GM18951 (cell line): Measurements from ENCODE around the gene RABAC1.

ENCODE experiments used
- POLR2A ChIP-seq: IDR thresholded peaks from 4 replicates; pipeline ENCODE4 v1.6.1; 2011; ENCODE audit warnings: mild to moderate bottlenecking; ENCODE audit not compliant: insufficient read length, insufficient read depth; ENCODE audit errors: extremely low read depth
- in situ Hi-C: fragments of 300-500 bp; cut with MboI; formaldehyde crosslinking; loops from one replicate; pipeline ENCODE4 v1.12.0; 2022; ENCODE audit warnings: low sequenced_read_pairs, mixed read lengths, inconsistent platforms; ENCODE audit not compliant: unreplicated experiment

Gene RABAC1

DNA sequence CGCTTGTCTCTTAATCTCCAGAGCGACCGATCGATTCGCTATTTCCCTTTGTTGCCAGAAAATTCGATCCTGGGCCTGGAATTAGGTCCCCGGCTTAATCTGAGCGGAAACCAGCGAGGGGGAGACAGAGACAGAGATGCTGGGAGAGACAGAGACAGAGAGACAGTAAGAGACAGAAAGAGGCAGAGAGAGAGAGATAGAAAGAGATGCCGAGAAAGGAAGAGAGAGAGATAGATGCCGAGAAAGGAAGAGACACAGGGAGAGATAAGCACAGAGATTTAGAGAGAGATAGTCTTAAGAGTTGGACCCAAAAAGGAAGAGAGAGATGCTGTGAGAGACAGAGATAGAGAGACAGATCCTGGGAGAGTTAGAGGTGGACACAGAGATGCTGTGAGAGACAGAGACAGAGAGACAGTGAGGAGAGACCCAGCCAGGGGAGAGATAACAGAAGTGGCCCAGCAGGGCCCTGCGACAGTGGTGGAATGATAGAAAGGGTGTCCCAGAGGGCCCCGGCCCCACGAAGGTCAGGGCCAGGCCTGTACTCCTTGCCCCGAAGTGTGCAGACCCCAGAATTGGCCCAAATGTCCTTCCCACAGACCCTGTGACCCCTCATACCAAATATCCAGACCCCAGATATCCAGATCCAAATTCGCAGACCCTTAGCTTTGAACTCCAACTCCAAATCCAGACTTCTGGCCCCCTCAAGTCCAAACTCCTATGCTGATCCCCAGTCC, 32.2 kb downstream of the RABAC1 start:
- TF ChIP-seq POLR2A: no peak
- in situ Hi-C loops: no loop called here

DNA sequence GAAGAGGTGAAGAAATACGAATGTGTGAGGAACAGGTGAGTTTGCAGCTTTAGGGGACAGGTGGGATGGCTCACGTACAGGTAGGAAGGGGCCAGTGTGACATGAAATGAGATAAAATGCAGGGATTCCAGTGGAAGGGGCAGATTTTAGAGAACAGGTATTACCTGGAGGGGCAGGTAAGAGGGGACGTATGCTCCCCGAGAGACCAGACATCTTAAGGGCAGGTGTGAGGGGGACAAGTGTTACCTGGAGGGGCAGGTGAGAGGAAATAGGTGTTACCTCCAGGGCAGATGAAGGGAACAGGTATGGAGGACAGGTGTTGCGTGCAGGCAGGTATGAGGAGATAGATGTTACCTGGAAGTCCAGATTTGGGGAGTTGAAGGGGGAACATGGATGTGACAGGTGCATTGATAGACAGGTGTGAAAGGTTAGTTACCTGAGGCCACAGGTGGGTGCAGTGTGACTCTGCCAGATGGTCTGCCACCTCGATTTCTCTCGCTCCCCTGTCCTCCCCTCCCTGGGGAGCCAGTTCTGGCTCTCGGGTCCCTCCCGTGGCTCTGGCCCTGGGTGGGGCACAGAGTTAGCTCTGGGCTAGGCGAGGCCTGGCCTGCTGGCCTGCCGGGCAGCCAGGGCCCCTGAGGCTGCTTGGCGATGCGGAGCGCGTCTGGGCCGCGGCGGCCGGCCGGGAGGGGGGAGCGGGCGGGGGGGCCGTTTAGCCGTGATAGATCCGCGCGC, 32.9 kb downstream of the RABAC1 start:
- no peak for TF ChIP-seq POLR2A

DNA sequence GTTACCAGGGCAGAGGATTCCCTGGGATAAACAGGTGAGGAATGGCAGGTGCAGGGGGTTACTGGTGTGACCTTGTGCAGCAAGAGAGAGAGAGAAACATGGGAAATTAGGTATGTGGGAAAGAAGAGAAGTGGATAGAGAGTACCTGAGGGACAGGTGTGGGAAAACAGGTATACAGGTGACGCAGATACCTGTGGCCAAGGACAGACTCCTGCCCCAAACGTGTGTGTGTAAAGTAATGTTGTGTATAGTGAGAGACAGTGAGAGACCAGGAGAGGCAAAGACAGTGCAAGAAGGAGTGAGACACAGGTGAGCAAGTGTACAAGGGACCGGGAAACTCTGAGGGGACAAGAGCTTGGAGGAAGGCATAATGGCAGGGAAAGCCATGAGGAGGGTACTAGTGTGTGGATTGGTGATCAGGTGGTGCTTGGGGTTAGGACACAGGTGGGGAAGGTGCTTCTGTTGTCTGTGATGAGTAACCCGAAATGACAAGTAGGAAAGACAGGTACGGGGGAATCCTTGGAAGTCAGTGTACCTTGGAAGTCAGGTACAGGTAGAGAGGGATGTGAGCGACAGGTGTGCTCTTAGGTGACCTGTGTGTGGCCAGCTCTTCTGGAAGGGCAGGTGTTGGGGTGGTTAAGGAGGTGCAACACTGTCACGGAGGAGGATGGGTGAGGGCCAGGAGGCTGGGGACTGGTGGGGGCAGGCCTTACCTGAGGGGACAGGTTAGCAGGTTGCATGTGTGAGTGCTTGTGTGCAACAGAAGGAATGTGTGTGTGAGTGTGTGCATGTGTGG, 33.7 kb downstream of the RABAC1 start:
- TF ChIP-seq POLR2A: no peak
- in situ Hi-C loops: no loop called here

More for the DNA sequence above, 32.9 kb downstream of the RABAC1 start:
- in situ Hi-C loops: no loop called here

DNA sequence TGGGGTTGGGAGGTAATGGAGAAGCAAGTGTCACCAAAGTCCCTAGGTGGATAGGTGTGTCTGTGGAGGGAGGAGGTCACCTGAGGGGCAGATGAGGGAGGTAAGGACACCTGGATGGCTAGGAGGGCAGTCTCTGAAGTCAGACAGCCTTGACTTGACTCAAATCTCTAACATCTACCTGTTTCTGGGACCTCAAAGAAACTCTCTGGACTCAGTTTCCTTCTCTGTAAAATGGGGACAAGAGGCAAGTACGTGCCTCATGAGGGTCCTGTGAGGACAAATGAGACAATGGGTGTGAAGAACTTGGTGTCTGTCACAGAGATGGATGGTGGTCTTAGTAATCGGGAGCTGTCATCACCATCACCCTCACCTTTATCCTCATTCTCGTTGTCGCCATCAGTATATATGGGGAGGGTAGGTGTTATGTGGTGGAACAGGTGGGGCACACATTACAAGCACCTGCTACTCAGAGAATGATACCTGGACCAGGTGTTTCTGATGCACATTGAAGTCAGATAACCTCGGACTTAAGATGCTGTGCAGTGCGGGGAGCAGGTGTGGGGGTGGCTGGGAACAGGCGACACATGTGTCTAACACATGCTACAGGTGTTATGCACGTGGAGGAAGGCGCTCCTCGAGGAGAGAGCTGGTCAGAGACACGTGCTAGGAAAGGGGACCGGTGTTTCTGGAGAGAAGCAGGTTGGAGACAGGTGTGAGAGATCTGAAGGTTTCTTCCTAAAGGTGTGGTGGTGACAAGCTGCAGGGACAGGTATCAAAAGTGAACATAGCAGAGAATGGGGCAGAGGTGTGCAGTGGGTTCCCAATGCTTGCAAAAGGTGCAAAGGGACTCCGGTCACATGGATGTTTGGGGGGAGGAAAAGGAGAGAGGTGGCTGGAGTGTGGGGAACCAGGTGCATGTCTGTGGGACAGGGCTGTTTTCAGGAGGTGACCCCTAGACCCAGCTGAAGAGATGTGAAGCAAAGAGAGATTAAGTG, 34.7 kb downstream of the RABAC1 start:
- in situ Hi-C loops: no loop called here
- no peak for TF ChIP-seq POLR2A

DNA sequence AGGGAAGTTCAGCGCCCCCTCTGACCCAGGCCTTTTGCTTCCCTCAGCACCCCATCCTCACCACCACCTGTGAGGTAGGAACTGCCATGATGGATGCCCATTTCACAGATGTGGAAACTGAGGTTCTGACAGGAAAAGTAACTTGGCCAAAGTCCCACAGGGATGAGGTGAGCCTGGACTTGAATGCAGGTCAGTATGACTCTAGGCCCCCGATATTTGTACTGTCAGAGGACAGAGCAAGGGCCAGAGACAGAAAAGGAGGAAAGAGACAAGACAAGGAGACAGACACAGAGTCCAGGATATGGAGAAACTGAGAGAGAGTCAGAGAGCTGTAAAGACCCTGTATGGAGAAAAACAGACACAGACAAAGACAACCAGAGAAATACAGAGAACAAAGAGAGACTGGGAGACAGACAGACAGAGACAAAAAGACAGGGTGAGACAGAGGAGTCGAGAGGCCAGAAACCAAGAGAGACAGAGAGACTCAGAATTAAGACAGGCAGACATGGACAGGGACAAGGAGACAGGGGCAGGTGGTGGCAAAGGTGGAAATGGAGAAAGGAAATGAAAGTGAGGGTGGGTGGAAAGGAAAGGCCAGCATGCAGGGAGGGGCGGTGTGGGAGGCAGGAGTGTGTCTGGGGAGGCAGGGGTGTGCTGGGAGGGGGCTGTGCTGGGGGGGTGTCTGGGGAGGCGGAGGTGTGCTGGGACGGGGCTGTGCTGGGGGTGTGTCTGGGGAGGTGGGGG, 35.9 kb downstream of the RABAC1 start:
- in situ Hi-C loops: no loop called here
- no peak for TF ChIP-seq POLR2A

DNA sequence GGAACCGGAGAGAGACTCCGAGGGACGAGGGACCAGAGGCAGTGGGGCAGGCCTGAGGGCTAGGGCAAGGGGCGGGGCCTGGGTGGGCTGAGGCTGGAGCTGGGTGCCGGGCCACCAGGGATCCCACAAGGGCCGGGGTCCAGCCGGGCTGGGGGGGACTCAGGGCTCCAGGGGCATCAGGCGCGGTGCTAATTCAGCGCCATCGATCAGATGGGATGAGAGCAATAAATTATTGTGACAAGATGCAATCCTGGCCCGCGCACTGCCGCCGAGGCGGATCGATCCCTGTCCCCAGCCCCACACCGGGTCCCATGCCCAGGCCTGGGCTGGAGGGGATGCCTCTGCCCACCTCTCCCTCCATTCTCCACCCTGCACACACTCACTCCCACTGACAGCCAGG, 36.5 kb downstream of the RABAC1 start:
- TF ChIP-seq POLR2A: no peak
- in situ Hi-C loops: no loop called here

DNA sequence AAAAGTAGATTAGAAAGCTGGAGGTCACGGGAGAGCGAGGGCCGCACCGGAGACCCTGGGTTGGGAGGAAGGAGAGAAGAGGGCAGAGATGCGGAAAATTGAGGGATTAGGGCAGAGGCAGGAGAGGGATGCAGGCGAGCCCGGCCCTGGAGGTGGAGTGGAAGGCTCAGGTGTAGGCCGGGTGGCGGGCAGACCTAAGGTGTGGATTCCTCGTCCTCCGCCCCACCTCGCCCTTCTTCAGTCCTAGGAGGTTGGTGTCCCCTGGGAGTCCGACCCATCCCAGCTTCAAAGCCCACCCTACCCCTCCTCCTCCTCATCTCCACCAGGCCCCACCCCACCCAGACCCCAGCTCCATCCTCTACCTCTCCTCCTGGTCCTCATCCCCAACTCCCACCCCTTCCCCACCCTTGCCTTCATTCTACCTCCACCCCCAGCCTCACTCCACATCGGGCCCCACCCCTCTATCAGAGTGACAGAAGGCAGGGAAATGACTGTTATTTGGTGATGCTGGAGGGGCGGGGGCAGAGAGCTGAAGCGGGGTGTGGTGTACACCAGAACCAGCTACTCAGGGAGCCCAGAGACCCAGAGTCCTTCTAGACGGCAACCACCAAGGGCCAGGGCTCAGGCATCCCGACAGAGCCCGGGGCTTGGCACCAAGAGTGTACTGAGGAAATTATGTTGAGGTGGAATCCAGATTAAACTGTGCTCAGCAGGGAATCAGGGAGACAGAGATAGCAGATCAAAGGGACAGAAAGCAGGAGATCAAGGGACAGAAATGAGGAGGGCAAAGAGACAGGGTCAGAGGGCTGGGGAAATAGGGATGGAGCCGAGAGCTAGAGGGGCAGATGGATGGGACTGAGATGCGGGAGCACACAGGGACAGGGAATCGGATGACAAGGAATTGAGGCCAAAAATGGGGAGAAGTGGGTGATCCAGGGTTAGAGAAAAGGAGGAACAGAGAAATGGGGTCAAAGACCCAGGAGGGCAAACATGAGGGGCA, 37.2 kb downstream of the RABAC1 start:
- in situ Hi-C loops: no loop called here

DNA sequence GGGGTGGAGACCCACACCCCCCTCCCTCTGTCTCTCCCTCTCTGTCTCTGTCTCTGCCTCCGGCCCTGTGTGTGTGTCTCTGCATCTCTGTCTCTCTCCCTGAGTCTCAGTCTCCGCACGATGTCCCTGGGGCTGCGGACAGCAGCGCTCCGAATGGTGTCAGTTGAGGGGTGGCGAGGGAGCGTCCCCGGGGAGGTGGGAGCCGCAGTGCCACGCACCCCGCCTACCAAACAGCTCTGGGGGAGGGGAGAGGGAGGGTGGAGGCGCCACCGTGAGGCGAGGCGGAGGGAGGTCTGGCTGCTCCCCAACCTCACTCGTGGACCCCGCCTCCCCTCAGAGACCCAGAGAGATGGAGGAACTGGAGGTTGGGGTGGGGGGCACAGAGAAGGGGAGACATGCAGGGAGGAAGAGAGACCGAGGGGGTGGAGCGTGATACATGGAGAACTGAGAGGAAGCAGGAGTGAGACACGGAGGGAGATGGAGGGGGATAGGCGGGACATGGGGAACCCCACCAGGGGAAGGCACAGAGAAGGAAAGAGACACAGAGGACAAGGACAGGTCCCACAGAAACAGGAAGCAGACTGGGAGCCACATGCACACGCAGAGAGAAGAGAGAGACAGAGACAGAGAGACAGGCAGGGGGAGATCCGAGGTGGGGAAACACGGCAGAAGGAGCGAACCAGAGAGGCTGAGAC, 38.1 kb downstream of the RABAC1 start:
- no peak for TF ChIP-seq POLR2A
- in situ Hi-C loops: no loop called here

More for the DNA sequence above, 37.2 kb downstream of the RABAC1 start:
- TF ChIP-seq POLR2A: no peak

DNA sequence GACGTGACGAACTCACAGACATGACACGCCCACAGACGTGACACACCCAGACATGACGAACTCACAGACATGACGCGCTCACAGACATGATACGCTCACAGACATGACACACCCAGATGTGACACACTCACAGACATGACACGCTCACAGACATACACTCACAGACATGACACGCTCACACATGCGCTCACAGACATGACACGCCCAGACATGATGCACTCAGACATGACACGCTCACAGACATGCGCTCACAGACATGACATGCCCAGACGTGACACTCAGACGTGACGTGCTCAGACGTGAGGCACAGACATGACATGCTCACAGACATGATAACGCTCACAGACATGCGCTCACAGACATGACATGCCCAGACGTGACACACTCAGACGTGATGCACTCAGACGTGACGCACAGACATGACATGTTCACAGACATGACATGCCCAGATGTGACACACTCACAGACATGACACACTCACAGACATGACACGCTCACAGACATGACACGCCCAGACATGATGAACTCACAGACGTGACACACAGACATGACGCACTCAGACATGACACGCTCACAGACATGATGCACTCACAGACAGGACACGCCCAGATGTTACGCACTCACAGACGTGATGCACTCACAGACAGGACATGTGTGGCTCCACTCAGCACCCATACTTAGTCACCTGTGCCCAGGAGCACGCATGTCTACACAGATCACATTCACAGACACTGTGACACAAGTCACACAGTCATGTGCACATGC, 39.0 kb downstream of the RABAC1 start:
- in situ Hi-C loops: no loop called here
- no peak for TF ChIP-seq POLR2A
